Progenitor cell of endocrine pancreas (in vitro differentiated cells): ENCODE measurements around the gene PTPRH. TPM values are rescaled to one million over a fixed set of nuclear protein-coding genes. Genes with fewer than 3 reads are reported as not detected.
"Not testable (repeated sequence)": the region's sequence is repeated elsewhere in the genome, so short reads cannot be mapped to it uniquely, and the experiment has no call there.

Experiments
- DNase-seq: peaks from one replicate; pipeline ENCODE4 v3.0.0; 2021; ENCODE audit warnings: low spot score; ENCODE audit not compliant: unreplicated experiment
- H3K27ac Mint-ChIP-seq: 2 replicates; pipeline ENCODE4 v1.8.0; 2021; ENCODE audit warnings: mild to moderate bottlenecking, moderate library complexity, mixed read lengths
- H3K27me3 Mint-ChIP-seq: 2 replicates; pipeline ENCODE4 v1.8.0; 2021; ENCODE audit warnings: mixed read lengths
- H3K36me3 Mint-ChIP-seq: 2 replicates; pipeline ENCODE4 v1.8.0; 2022; ENCODE audit warnings: mixed read lengths; ENCODE audit not compliant: insufficient read depth
- H3K4me1 Mint-ChIP-seq: 2 replicates; pipeline ENCODE4 v1.8.0; 2021; ENCODE audit warnings: low read depth, mixed read lengths
- H3K4me3 Mint-ChIP-seq: 2 replicates; pipeline ENCODE4 v1.8.0; 2021; ENCODE audit warnings: low read depth, mild to moderate bottlenecking, moderate library complexity, mixed read lengths
- H3K9me3 Mint-ChIP-seq: 2 replicates; pipeline ENCODE4 v1.8.0; 2021; ENCODE audit warnings: low read depth, mixed read lengths
- total RNA-seq: library from RNA; stranded (reverse); gene quantifications from 2 replicates; pipeline ENCODE4 v1.2.1, GENCODE V29; 2021
- TF ChIP-seq, protein P1 (sequence below): fragments of 200-600 bp; sonication (generic); IDR thresholded peaks from one replicate; pipeline ENCODE4 v1.5.0; 2021; ENCODE audit warnings: antibody characterized with exemption, mild to moderate bottlenecking; ENCODE audit not compliant: unreplicated experiment

Gene PTPRH
- total RNA-seq, 1 donor from 2014 or later: 0.43 TPM

DNA sequence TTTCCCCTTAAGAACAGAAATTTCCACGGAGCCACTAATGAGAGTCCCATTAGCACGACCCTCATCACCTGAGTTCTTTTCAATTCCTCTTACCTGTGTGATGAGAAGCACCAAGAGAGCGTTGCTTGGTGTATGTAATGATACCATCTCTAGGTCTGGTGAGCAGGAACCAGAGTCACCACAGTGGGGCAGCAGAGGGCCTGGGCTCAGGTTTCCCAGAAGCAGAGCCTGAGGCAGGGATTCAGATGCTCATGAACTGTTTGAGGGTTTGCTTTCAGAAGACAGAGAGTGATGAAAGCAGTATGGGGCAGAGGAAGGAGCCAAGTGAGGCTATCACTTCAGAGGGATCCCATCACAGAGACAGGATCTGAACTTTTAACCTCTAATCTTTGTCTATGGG is 3.1 kb upstream of the PTPRH start:
- Mint-ChIP-seq H3K27me3 (peaks cover 23% of the 10 kb centered on the region), H3K4me3 (no peak overlapping the region), H3K9me3 (peaks cover 12% of the 10 kb centered on the region), H3K27ac (no peak overlapping the region), H3K4me1 (peaks cover 10% of the 10 kb centered on the region), H3K36me3 (no peaks in the 10 kb centered on the region)
- TF ChIP-seq, protein P1, sequence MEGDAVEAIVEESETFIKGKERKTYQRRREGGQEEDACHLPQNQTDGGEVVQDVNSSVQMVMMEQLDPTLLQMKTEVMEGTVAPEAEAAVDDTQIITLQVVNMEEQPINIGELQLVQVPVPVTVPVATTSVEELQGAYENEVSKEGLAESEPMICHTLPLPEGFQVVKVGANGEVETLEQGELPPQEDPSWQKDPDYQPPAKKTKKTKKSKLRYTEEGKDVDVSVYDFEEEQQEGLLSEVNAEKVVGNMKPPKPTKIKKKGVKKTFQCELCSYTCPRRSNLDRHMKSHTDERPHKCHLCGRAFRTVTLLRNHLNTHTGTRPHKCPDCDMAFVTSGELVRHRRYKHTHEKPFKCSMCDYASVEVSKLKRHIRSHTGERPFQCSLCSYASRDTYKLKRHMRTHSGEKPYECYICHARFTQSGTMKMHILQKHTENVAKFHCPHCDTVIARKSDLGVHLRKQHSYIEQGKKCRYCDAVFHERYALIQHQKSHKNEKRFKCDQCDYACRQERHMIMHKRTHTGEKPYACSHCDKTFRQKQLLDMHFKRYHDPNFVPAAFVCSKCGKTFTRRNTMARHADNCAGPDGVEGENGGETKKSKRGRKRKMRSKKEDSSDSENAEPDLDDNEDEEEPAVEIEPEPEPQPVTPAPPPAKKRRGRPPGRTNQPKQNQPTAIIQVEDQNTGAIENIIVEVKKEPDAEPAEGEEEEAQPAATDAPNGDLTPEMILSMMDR: peak; percentile 32
- no peak for DNase-seq

DNA sequence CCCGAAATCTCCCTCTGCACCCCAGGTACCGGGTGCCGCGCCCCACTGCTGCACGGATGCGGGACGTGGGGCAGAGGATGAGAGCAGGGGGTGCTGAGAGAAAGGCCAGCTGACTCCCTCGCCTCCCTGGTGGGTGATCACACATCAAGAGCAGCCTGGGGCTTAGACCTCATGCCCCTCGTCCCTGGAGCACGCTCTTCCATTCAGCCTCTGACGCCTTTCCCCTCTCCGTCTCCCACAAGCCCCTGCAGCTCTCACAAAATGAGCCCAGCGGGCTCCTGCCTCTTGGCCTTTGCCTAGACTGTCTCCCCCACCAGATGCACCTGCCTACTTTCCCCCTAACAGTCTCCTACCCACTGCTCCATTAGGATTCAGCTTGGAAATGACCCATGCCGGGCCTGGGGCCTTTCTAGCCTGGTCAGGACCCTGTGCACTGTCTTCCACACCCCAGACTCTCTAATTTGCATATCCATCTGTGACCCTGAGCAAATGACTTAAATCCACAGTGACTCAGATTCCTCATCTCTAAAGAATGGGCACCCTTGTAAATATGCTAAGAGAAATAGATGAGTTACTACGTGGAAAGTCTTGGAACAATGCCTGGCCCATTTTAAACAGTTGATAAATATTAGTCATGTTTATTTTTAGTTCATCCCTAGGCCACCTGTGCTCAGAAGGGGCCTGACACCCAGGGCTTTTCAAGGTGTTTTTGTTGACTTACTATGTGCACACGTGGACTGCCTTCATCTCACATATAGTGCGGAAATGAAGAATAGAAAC is 582 bp upstream of the PTPRH start:
- Mint-ChIP-seq H3K27me3 (peaks cover 18% of the 10 kb centered on the region), H3K4me1 (peaks cover 7% of the 10 kb centered on the region), H3K27ac (peak overlapping the region; percentile 42), H3K4me3 (no peak overlapping the region), H3K9me3 (peaks cover 4% of the 10 kb centered on the region), H3K36me3 (no peaks in the 10 kb centered on the region)
- TF ChIP-seq, protein P1: no peak
- DNase-seq: no peak

DNA sequence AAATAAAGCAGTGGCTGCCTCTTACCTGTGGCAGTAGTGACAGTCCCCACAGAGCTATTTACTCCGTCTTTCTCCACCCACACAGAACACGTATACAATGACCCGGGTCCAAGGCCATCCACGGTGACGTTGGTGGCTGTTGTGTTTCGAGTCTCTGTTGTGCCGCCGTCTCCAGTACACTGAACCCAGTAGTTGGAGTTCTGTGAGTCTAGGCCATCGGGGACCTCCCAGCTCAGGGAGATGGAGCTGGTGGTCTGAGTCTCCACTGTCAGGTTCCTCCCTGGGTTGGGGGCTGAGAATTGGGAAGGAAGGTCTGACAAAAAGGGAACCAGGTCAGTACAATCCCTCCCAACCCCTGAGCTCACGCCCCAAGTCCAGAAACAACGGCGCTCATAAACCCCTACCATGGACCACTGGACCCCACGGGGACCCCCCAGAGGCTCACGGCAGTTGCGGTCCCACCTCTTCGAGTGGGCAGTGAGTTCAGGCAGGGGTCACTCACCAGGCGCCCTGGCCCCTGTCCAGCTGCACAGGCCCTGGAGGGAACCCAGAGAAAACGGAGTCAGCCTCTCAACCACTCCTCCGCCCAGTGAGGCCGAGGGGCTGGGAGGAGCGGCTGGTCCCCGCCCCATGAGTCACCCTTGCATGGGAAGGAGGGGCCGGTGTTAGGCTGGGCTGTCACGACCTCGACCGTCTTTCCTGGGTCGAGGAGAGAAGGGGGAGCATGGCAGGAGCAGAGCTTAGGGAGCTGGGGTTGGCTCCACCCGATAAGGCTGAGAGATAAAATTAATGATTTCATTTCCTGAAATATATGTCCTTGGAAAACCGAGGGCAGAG is 2.4 kb downstream of the PTPRH start:
- TF ChIP-seq, protein P1: no peak
- peak overlapping the region; percentile 57 for H3K4me3 Mint-ChIP-seq
- H3K4me1 Mint-ChIP-seq: peaks cover 7% of the 10 kb centered on the region
- H3K36me3 Mint-ChIP-seq: no peaks in the 10 kb centered on the region
- no peaks in the 10 kb centered on the region for H3K9me3 Mint-ChIP-seq
- H3K27ac Mint-ChIP-seq: peak overlapping the region; percentile 89
- H3K27me3 Mint-ChIP-seq: peaks cover 33% of the 10 kb centered on the region
- DNase-seq: peak; percentile 31

DNA sequence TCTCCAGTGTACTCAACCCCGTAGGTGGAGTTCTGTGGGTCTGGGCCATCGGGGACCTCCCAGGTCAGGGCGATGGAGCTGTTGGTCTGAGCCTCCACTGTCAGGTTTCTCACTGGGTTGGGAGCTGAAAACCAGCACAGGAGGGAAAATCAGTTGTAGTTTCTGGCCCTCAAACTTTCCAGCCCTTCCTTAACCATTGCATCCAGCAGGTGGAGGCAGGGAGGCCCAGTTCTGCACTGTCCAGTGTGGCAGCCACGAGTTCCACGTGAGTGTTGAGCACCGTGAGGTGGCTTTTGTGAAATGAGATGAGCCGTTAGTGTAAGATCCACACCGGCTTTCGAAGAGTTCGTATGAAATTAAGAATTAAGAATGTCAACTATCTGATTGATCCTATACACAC is 7.1 kb downstream of the PTPRH start:
- not testable (repeated sequence) for H3K4me3 Mint-ChIP-seq, H3K27ac Mint-ChIP-seq, H3K9me3 Mint-ChIP-seq, H3K36me3 Mint-ChIP-seq, DNase-seq, H3K4me1 Mint-ChIP-seq
- peaks cover 49% of the 10 kb centered on the region for H3K27me3 Mint-ChIP-seq
- TF ChIP-seq, protein P1: peak; percentile 21

DNA sequence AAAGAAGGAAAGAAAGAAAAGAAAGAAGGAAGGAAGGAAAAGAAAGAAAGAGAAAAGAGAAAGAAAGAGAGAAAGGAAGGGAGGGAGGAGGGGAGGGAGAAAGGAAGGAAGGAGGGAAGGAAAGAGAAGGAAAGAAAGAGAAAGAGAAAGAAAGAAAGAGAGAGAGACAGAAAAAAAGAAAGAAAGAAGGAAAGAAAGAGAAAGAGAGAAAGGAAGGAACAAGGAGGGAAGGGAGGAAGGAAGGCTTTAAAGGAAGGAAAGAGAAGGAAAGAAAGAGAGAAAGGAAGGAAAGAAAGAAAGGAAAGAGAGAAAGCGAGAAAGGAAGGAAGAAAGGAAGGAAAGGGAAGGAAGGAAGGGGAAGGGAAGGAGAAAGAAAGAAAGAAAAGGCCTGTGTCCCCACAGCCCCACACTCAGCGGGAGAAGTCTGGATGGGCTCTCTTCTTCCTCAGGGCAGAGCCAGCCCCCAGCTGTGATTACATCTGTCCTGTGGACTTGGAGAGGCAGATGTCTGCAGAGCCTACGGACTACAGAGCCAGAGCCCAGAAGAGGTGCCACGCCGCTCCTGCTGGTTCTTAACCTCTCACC is 9.6 kb downstream of the PTPRH start:
- no peaks in the 10 kb centered on the region for H3K4me1 Mint-ChIP-seq
- H3K9me3 Mint-ChIP-seq: no peaks in the 10 kb centered on the region
- no peak overlapping the region for H3K27ac Mint-ChIP-seq
- TF ChIP-seq, protein P1: no peak
- H3K36me3 Mint-ChIP-seq: no peaks in the 10 kb centered on the region
- H3K27me3 Mint-ChIP-seq: peaks cover 40% of the 10 kb centered on the region
- no peak overlapping the region for H3K4me3 Mint-ChIP-seq
- no peak for DNase-seq
